HUES6 (cell line): Measurements from ENCODE around the gene AKNA.

Experiments used
- H3K27ac ChIP-seq: 2 replicates; pipeline ENCODE4 v1.7.0; 2013; ENCODE audit warnings: low read depth, mild to moderate bottlenecking, low read length, inconsistent platforms
- H3K27me3 ChIP-seq: 2 replicates; pipeline ENCODE4 v1.6.1; 2013; ENCODE audit warnings: low read length; ENCODE audit not compliant: control insufficient read depth, insufficient read depth
- H3K36me3 ChIP-seq: 2 replicates; pipeline ENCODE4 v1.6.1; 2013; ENCODE audit warnings: low read length; ENCODE audit not compliant: control insufficient read depth, insufficient read depth
- H3K4me1 ChIP-seq: 2 replicates; pipeline ENCODE4 v1.6.1; 2013; ENCODE audit warnings: low read length; ENCODE audit not compliant: control insufficient read depth, insufficient read depth
- H3K4me3 ChIP-seq: 2 replicates; pipeline ENCODE4 v1.5.1; 2013; ENCODE audit warnings: low read depth, low read length
- H3K9ac ChIP-seq: one replicate; pipeline ENCODE4 v1.6.1; 2013; ENCODE audit warnings: mild to moderate bottlenecking, low read length
- H3K9me3 ChIP-seq: 2 replicates; pipeline ENCODE4 v1.6.1; 2013; ENCODE audit warnings: low read depth, low read length; ENCODE audit not compliant: control insufficient read depth, insufficient read depth

The AKNA gene

GRCh38 chr9:114386361-114386885 is 1.4 kb downstream of the AKNA start:
- Histone ChIP-seq H3K27me3 (no peaks in the 10 kb centered on the region), H3K27ac (no peak overlapping the region), H3K9me3 (no peaks in the 10 kb centered on the region), H3K9ac (no peak overlapping the region), H3K4me3 (peak overlapping the region; percentile 41; the same call in 1 of the 2 replicates), H3K4me1 (peaks cover 69% of the 10 kb centered on the region), H3K36me3 (no peaks in the 10 kb centered on the region)

- H3K4me3 ChIP-seq: no peak overlapping the region
- 0 out of 2 replicates have a peak overlapping the region, but pooled peaks have one; percentile 13 for H3K27ac ChIP-seq
- H3K9me3 ChIP-seq: no peaks in the 10 kb centered on the region
- no peaks in the 10 kb centered on the region for H3K27me3 ChIP-seq
- no peaks in the 10 kb centered on the region for H3K36me3 ChIP-seq
- H3K9ac ChIP-seq: no peak overlapping the region
- peaks cover 68% of the 10 kb centered on the region for H3K4me1 ChIP-seq
Observed at GRCh38 chr9:114385397-114386181, 2.2 kb downstream of the AKNA start.

GRCh38 chr9:114384836-114385396 is 2.9 kb downstream of the AKNA start:
- H3K36me3 ChIP-seq: no peaks in the 10 kb centered on the region
- no peak overlapping the region for H3K4me3 ChIP-seq
- no peak overlapping the region for H3K9ac ChIP-seq
- 0 out of 2 replicates have a peak overlapping the region, but pooled peaks have one; percentile 13 for H3K27ac ChIP-seq
- H3K9me3 ChIP-seq: no peaks in the 10 kb centered on the region
- no peaks in the 10 kb centered on the region for H3K27me3 ChIP-seq
- H3K4me1 ChIP-seq: peaks cover 61% of the 10 kb centered on the region

GRCh38 chr9:114384341-114384740 is 3.4 kb downstream of the AKNA start:
- Histone ChIP-seq H3K4me3 (no peak overlapping the region), H3K27me3 (no peaks in the 10 kb centered on the region), H3K4me1 (peaks cover 56% of the 10 kb centered on the region), H3K27ac (no peak overlapping the region), H3K9me3 (no peaks in the 10 kb centered on the region), H3K36me3 (no peaks in the 10 kb centered on the region), H3K9ac (no peak overlapping the region)

GRCh38 chr9:114383521-114384231 is 4.1 kb downstream of the AKNA start:
- Histone ChIP-seq H3K36me3 (no peaks in the 10 kb centered on the region), H3K4me1 (peaks cover 53% of the 10 kb centered on the region), H3K9me3 (no peaks in the 10 kb centered on the region), H3K27me3 (no peaks in the 10 kb centered on the region), H3K9ac (no peak overlapping the region), H3K27ac (no peak overlapping the region), H3K4me3 (no peak overlapping the region)

GRCh38 chr9:114382699-114383520 is 4.9 kb downstream of the AKNA start:
- no peak overlapping the region for H3K9ac ChIP-seq
- no peaks in the 10 kb centered on the region for H3K36me3 ChIP-seq
- H3K4me3 ChIP-seq: no peak overlapping the region
- no peak overlapping the region for H3K27ac ChIP-seq
- H3K4me1 ChIP-seq: peaks cover 46% of the 10 kb centered on the region
- H3K9me3 ChIP-seq: no peaks in the 10 kb centered on the region
- H3K27me3 ChIP-seq: no peaks in the 10 kb centered on the region

- no peak overlapping the region for H3K4me3 ChIP-seq
- no peak overlapping the region for H3K27ac ChIP-seq
- no peaks in the 10 kb centered on the region for H3K9me3 ChIP-seq
- H3K4me1 ChIP-seq: peaks cover 28% of the 10 kb centered on the region
- no peaks in the 10 kb centered on the region for H3K27me3 ChIP-seq
- H3K9ac ChIP-seq: no peak overlapping the region
- peaks cover 13% of the 10 kb centered on the region for H3K36me3 ChIP-seq
Observed at GRCh38 chr9:114378883-114379282, 8.9 kb downstream of the AKNA start.

- Histone ChIP-seq H3K36me3 (peaks cover 13% of the 10 kb centered on the region), H3K4me3 (no peak overlapping the region)
Observed at GRCh38 chr9:114378016-114378415, 9.8 kb downstream of the AKNA start.

GRCh38 chr9:114376586-114377445 is 11.0 kb downstream of the AKNA start:
- Histone ChIP-seq H3K4me1 (peaks cover 23% of the 10 kb centered on the region), H3K4me3 (no peak overlapping the region), H3K27ac (no peak overlapping the region), H3K27me3 (no peaks in the 10 kb centered on the region), H3K36me3 (peaks cover 13% of the 10 kb centered on the region), H3K9me3 (no peaks in the 10 kb centered on the region), H3K9ac (no peak overlapping the region)

More at GRCh38 chr9:114378016-114378415, 9.8 kb downstream of the AKNA start:
- H3K9ac ChIP-seq: no peak overlapping the region
- H3K9me3 ChIP-seq: no peaks in the 10 kb centered on the region
- H3K27ac ChIP-seq: no peak overlapping the region
- H3K4me1 ChIP-seq: peaks cover 20% of the 10 kb centered on the region
- H3K27me3 ChIP-seq: no peaks in the 10 kb centered on the region
